Pons (tissue), 1 donor: ENCODE data around the gene HIP1R.
A peak's percentile ranks its signal among the peaks of the same experiment; 100 is the strongest.
"Not testable (repeated sequence)": the region's sequence is repeated elsewhere in the genome, so short reads cannot be mapped to it uniquely, and the experiment has no call there.

Experiments
- DNase-seq: peaks from one replicate; pipeline ENCODE4 v3.0.0-alpha.2; 2016; ENCODE audit warnings: low spot score

Gene HIP1R

DNA sequence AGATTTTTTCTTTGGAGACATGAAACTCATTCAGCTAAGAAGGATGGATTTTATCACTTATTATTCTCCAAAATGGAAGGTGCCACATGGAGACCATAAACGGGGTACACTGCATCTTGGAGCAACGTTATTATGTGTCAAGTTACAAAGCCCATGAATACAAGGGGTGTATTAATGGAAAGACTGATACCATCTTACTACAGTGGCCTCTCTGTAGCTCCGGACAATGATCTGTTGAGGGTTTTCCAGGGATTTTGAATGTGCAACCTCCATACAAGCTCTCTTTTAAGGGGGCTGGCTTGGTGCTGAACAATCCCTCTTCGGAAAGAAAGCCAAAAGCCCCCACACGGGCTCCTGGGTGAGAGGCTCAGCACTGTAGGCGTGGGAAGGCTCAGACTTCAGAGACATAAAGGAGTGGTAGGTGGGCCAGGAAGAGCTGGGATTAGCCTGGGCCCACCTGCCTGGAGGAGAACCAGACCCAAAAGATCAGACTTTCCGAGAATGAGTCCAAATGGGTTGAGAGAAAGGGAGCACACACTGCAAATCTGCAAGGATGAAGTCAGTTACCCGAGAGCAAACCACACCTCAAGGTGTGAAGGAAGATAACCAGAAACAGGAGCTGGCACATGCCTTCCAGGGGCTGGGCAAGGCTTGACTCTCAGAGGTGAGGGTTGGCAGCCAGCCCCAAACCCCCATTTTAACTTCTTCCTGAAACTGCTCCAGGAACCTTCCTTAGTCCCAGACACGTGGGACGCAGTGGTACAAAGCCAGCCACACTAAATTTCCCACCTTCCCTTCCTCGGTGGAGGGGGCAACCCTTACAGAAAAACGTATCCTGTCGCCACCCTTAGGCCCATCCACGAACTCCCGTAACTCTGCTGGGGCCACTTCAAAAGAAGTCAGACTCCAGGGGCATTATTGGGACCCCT lies 59.2 kb downstream of the HIP1R start:
- peak; percentile 78 for DNase-seq

DNA sequence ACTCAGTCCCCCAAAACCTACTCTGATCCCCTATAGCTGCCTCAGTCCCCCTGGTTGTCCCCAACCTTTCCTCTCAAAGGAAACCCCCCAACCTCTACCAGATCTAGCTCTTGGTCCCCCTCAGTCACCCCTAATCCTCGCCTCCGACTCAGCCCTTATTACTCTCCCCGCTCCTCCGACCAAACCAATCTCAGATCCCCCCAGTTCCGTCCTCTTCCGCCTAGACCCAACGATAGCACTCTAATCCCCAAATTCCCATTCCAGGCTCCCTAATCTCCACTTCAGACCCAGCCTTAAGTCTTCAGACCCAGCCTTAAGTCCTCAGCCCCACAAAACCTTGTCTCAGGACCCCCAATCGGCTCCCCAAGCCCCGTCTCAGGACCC lies 60.1 kb downstream of the HIP1R start:
- peak; percentile 32 for DNase-seq

DNA sequence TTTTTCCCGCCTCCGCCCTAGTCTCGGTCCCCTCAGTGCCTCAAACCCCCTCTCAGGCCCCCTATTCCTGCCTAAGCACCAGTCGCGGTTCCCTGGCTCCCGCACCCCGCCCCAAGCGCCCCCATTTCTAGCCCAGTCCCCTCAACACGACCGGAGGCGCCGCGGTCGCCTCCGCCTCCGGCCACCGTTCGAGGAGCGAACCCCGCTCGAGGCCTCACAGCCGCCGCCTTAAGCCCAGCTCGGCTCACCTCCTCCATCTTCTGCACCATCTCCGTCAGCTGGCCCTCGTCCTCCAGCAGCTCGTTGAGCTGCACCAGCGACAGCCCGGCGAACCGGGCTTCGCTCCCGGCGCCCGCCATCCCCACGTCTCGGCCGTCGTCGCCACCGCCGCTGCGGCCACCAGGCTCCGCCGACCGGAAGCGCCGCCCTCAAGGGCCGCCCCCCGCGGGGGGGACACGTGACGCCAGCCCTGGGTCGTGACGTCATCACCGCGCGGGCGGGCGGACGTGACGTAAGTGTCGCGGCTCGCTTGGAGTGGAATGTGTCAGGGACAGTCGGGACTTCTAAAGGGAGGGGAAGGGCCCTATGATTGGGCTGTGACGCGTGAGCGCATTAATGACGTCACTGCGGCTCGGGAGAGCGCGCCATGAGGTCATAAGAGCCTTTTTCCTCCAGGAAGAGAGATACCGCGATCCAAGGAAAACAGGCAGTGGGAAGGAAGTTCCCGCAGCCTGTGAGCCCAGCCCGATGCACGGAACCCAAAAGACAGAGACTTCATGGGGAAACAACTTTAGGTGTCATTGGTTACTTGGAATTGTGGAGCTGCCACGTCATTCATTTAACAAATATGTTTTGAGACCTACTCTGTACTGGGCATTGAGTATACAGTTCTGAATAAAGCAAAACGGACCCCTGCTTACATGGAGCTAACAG lies 60.7 kb downstream of the HIP1R start, which contains the start of gene VPS37B:
TSS of gene VPS37B (minus strand) at position 421 of the 933 bp plus-strand sequence. CDS start at position 359, 62 bp downstream.
- DNase-seq: peak; percentile 64

DNA sequence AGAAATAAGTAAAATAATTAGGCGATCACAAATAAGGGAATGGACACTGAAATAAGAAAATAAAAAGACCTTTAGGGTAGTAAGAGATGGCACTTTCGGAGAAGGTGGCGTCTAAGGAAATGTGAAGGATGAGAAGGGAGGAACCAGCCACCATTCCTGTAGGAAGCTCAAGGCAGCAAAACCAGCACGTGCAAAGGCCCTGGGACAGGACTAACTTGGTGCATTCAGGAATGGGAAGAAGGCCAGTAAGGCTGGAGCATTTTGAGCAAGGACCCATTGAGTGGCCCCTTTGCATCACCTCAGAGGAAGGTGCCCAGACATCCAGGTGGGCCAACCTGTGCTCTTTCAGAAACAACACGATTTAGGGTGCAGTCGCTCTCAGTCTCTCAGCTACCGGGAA lies 61.4 kb downstream of the HIP1R start:
- DNase-seq: no peak

DNA sequence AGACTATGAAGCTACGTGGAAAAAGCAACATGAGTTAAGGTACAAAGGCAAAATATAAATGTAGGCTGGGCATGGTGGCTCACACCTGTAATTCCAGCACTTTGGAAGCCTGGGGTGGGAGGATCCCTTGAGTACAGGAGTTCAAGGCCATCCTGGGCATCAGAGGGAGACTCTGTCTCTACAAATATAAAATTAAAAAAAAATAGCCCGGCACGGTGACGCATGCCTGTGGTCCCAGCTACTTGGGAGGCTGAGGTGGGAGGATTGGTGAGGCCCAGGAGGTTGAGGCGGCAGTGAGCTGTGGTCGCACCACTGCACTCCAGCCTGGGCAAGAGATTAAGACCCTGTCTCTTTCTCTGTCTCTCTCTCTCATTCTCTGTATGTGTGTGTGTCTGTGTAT lies 64.6 kb downstream of the HIP1R start:
- DNase-seq: no peak

DNA sequence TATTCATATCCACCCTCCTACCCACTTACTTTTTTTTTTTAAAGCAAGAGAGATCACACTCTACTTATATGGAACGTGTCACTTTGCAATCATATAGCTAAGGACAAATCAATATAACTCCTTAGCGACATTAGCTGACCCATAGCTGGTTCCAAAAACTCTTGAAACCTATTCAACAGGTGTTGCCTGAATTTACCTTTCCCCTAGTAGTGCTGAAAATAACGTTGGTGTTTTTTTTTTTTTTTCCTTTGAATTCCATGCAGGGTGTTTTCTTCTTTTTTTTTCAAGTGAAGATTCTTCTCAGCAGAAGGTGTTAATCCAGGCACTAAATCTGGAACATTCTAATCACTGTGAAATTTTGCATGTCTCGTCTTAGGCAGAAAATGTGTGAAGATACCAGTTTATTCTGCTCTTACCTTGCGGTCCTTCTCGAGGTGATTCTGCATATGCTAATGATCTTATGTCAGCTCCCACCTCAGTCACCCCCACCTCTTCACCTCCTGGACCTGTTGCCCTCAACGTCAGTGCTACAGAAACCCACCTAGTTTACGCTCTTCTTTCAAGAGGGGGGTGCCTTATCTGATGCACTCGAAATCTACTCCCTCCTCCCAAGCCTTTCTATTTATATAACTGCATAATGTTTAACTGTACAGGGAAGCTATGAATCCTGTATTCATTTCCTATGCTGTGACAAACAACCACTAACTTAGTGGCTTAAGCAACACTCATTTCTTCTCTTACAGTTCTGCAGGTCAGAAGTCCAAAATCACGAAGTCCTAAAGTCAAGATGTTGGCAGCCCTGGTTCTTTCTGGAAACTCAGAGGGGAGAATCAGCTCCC lies 67.8 kb downstream of the HIP1R start:
- DNase-seq: no peak

DNA sequence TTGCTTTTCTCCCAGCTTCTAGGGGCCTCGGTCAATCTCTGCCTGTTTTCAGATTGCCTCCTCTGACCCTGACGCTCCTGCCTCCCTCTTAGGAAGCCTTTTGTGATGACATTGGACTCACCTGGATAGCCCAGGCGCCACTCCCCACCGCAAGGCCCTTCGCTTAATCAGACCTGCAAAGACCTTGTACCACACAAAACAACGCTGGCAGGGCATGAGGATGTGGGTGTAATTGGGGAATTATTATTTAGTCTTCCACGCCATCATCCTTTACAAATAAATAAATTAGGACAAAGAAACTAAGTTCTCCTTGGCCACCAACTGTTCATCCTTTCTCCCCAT lies 68.4 kb downstream of the HIP1R start:
- DNase-seq: no peak

DNA sequence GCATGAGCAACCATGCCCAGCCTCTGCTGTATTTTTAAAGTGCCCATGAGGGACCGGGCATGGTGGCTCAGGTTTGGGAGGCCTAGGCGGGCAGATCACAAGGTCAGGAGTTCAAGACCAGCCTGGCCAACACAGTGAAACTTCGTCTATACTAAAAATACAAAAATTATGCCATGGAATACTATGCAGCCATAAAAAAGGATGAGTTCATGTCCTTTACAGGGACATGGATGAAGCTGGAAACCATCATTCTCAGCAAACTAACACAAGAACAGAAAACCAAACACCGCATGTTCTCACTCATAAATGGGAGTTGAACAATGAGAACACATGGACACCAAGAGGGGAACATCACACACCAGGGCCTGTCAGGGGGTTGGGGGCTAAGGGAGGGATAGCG lies 70.0 kb downstream of the HIP1R start:
- not testable (repeated sequence) for DNase-seq

DNA sequence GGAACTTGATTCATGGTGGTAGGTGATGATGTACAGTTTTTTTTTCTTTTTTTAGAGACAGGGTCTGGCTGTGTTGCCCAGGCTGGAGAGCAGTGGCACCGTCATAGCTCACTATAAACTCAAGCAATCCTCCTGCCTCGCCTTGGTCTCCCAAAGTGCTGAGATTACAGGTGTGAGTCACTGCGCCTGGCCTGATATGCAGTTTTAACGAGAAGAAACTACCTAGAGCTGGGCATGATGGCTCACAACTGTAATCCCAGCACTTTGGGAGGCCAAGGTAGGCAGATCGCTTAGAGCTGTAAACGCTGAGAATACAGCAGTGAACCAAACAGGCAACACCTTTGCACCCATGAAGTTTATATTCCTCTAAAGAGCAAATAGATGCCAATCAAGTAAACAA lies 73.7 kb downstream of the HIP1R start:
- DNase-seq: no peak

DNA sequence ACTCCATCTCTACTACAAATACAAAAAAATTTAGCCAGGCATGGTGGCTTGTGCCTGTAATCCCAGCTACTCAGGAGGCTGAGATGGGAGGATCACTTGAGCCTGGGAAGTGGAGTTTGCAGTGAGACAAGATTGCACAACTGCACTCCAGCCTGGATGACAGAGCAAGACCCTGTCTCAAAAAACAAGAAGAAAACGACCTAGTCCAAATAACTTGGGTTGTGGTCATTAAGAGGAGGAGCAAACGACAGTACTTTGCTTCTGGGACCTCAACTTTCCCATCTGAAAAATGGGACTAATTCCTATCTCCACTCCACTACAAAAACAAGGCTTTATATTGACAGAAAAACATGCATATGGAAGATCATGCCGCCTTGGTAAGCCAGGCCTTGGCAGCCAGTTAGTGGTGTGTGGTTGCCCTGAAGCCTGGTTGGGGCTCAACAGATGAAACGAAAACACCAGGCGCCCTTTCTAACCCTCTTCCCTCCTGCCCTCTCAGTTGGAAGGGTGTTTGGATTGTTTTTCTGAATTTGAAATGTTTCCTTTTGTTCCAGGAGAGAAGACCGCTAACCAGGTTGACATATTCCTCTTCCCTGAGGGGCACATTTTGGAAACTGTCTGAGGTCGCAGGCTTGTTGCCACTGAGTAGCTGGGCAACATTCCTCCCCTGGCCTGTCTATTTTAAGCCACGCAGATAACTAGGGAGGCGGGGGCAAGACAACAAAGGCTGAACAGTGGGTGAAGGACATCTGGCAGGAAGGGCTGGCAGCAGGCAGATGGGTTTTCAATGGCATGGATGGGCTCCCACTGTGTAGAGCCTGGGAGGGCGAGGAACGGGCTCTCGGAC lies 74.4 kb downstream of the HIP1R start:
- DNase-seq: peak; percentile 91
